ENCODE results near the gene HSPBAP1.

HSPBAP1 gene

DNA sequence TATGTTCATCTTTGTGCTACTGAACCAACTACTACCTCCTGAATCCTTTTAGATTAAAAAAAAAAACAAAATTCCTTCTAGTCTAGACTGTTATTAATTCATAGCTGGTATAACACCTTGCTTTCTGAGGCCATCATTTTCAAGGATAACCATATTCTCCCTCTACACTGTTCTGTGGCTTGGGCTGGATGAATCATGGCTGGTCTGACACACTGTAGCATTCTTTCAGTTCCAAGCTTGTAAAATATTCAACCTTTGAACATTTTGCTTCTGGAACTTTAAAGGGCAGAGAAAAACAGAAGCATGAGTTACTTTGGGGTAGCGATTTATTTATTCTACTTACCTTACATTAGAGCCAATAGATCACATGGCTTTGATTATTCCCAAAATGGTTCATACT, 7.6 kb downstream of the HSPBAP1 start:
- DNase-seq (ENCODE audit: low read depth), result peak; percentile 40

GRCh38 chr3:122785231-122785630, 8.4 kb downstream of the HSPBAP1 start:
- TF ChIP-seq CTCF (IDR thresholded peaks at IDR 0.05; ENCODE audit: low read length, missing control alignments), result no peak

More for the DNA sequence above, 7.6 kb downstream of the HSPBAP1 start:
- no peak overlapping the region for H3K4me3 ChIP-seq (replicated peaks; ENCODE audit: low read depth, low read length)
- no peak for TF ChIP-seq CTCF (IDR thresholded peaks at IDR 0.05; ENCODE audit: low read length, missing control alignments)

GRCh38 chr3:122784436-122784835, 9.2 kb downstream of the HSPBAP1 start:
- H3K4me3 ChIP-seq (replicated peaks; ENCODE audit: low read depth, low read length), result no peak overlapping the region
- TF ChIP-seq CTCF (IDR thresholded peaks at IDR 0.05; ENCODE audit: low read length, missing control alignments), result no peak
- DNase-seq (ENCODE audit: low read depth), result peak; percentile 72

More at GRCh38 chr3:122785231-122785630, 8.4 kb downstream of the HSPBAP1 start:
- H3K4me3 ChIP-seq (replicated peaks; ENCODE audit: low read depth, low read length), result no peak overlapping the region
- DNase-seq (ENCODE audit: low read depth), result no peak

- no peak for DNase-seq (ENCODE audit: low read depth)
- no peak overlapping the region for H3K4me3 ChIP-seq (replicated peaks; ENCODE audit: low read depth, low read length)
- no peak for TF ChIP-seq CTCF (IDR thresholded peaks at IDR 0.05; ENCODE audit: low read length, missing control alignments)
Observed at GRCh38 chr3:122782804-122783203, 10.8 kb downstream of the HSPBAP1 start.

DNA sequence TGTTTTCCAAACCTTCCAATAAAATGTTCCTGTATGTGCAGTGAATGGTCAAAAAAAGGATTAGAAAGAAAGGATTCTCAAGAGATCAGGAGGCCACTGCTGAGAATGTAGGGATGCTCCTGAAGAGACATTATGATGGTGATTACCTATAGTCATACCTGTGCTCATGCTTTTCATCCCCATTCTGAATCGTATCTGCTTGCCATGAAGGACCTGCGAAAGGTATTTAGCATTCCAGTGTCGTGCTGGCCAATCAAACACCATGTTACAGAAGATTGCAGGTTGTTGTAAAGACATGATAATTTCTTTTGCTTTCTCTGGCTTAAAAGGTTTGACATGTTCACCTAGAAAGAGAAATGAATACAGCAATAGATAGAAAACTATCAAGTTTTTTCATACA, 16.1 kb downstream of the HSPBAP1 start:
- DNase-seq (ENCODE audit: low read depth), result no peak
- TF ChIP-seq CTCF (IDR thresholded peaks at IDR 0.05; ENCODE audit: low read length, missing control alignments), result no peak
- H3K4me3 ChIP-seq (replicated peaks; ENCODE audit: low read depth, low read length), result no peak overlapping the region

DNA sequence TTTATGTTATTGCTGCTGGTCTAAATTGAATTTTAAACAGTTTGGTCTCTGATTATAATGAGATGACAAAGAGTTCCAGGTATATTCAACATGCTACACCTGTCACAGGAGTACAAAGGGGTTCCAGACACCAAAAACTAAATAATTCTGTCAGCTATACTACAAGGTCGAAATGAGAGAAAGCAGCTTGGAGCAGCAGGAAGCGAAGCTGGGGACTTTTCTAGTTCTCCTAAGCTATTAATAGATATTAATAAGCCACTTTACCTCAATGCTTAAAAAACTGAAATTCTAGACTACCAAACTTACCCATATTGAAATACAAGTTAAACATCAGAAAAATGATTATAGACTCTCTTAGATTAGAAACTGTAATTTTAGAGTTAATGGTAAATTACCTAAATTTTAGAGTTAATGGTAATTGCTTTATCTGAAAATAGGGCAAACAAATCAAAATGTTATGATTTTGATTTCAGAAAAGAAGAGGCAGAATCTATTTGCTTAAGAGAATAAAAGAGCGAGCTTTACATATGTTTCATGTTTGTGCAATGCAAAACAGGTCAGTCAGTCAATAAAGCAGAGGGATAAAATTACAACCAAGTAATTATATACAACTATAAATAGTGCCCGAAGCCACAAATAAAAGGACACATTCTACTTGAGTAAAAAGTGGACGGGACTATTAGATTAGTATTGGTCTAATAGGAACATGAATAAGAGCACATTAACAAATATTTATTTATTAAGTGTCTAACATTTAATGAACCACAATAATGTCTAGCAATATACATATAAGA, 16.8 kb downstream of the HSPBAP1 start:
- TF ChIP-seq CTCF (IDR thresholded peaks at IDR 0.05; ENCODE audit: low read length, missing control alignments), result no peak
- no peak for DNase-seq (ENCODE audit: low read depth)
- H3K4me3 ChIP-seq (replicated peaks; ENCODE audit: low read depth, low read length), result no peak overlapping the region

- DNase-seq (ENCODE audit: low read depth), result peak; percentile 24
- H3K4me3 ChIP-seq (replicated peaks; ENCODE audit: low read depth, low read length), result no peak overlapping the region
- no peak for TF ChIP-seq CTCF (IDR thresholded peaks at IDR 0.05; ENCODE audit: low read length, missing control alignments)
Observed at GRCh38 chr3:122774564-122774963, 19.1 kb downstream of the HSPBAP1 start.

Data from fibroblast of pulmonary artery (primary cell).